ENCODE data around the gene WDR82. TPM values are rescaled to one million over a fixed set of nuclear protein-coding genes. Genes with fewer than 3 reads are reported as not detected.

Gene WDR82
- total RNA-seq, 1 donor from 2014 or later, result 57.4 TPM

GRCh38 chr3:52246728-52247408, 31.6 kb downstream of the WDR82 start:
- peaks cover 44% of the 10 kb centered on the region for H4K20me1 ChIP-seq (ENCODE audit: insufficient read depth, low read length)
- H3K27ac ChIP-seq (ENCODE audit: low read depth, low read length), result no peak overlapping the region
- H3K27me3 ChIP-seq (ENCODE audit: insufficient read depth, low read length), result no peaks in the 10 kb centered on the region
- H3K36me3 ChIP-seq (ENCODE audit: insufficient read depth, low read length), result peaks cover 17% of the 10 kb centered on the region
- Mint-ChIP-seq H3K27me3 (ENCODE audit: low read depth, unreplicated experiment) (no peaks in the 10 kb centered on the region), H3K9me3 (ENCODE audit: unreplicated experiment) (peaks cover 5% of the 10 kb centered on the region), H3K27ac (ENCODE audit: unreplicated experiment) (peak overlapping the region; percentile 4), H3K36me3 (ENCODE audit: low read depth, unreplicated experiment) (peaks cover 20% of the 10 kb centered on the region), H3K4me1 (ENCODE audit: low read depth, unreplicated experiment) (peaks cover 6% of the 10 kb centered on the region), H3K4me3 (ENCODE audit: unreplicated experiment) (peak overlapping the region; percentile 77)
- peaks cover 20% of the 10 kb centered on the region for H3K4me1 ChIP-seq (ENCODE audit: insufficient read depth, low read length)
- FAIRE-seq (no peak), DNase-seq (ENCODE audit: low read depth) (no peak)
- H3K4me3 ChIP-seq (ENCODE audit: insufficient read depth, low read depth, low read length), result no peak overlapping the region
- no peaks in the 10 kb centered on the region for H3K9me3 ChIP-seq (ENCODE audit: insufficient read depth, low read depth, low read length)
- TF ChIP-seq EZH2 (IDR thresholded peaks at IDR 0.05; ENCODE audit: insufficient read depth, low read length), result no peak
- TF ChIP-seq CTCF (IDR thresholded peaks at IDR 0.05; ENCODE audit: insufficient read depth, low read depth, low read length), result no peak
- no peak overlapping the region for H2AFZ ChIP-seq (ENCODE audit: low read depth, low read length)
- peaks cover 5% of the 10 kb centered on the region for H3K79me2 ChIP-seq (ENCODE audit: insufficient read depth, low read length)
- no peak overlapping the region for H3K9ac ChIP-seq (ENCODE audit: low read length)
- peak overlapping the region; percentile 92 for H3K4me2 ChIP-seq (ENCODE audit: low read length)

DNA sequence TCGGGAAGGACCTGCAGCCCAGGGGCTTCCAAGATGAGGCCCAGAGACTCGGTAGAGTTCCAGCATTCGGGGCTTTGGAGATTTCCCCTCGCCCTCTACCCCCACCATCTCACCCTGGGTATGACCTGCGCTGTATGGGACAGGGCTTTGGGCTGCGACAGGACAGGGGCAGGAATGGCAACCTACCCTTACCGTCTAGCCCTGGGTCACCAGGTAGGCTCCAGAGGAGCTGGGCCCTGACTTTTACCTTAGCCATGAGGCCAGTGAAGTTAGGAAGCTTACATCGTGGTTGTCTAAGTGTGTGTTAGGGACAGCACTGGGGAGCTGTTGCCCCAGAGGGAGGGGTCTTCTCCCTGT, 32.2 kb downstream of the WDR82 start:
- peak overlapping the region; percentile 92 for H3K4me2 ChIP-seq (ENCODE audit: low read length)
- H3K27me3 Mint-ChIP-seq (ENCODE audit: low read depth, unreplicated experiment), result no peaks in the 10 kb centered on the region
- peaks cover 20% of the 10 kb centered on the region for H3K36me3 Mint-ChIP-seq (ENCODE audit: low read depth, unreplicated experiment)
- H3K79me2 ChIP-seq (ENCODE audit: insufficient read depth, low read length), result peaks cover 5% of the 10 kb centered on the region
- peak overlapping the region; percentile 61 for H3K4me3 ChIP-seq (ENCODE audit: insufficient read depth, low read depth, low read length)
- peaks cover 37% of the 10 kb centered on the region for H4K20me1 ChIP-seq (ENCODE audit: insufficient read depth, low read length)
- H3K27ac ChIP-seq (ENCODE audit: low read depth, low read length), result no peak overlapping the region
- peak overlapping the region; percentile 74 for H3K9ac ChIP-seq (ENCODE audit: low read length)
- peaks cover 13% of the 10 kb centered on the region for H3K36me3 ChIP-seq (ENCODE audit: insufficient read depth, low read length)
- DNase-seq (ENCODE audit: low read depth) (no peak), FAIRE-seq (no peak)
- H3K4me3 Mint-ChIP-seq (ENCODE audit: unreplicated experiment), result peak overlapping the region; percentile 77
- H3K27me3 ChIP-seq (ENCODE audit: insufficient read depth, low read length), result no peaks in the 10 kb centered on the region
- H3K4me1 Mint-ChIP-seq (ENCODE audit: low read depth, unreplicated experiment), result peaks cover 7% of the 10 kb centered on the region
- no peaks in the 10 kb centered on the region for H3K9me3 ChIP-seq (ENCODE audit: insufficient read depth, low read depth, low read length)
- peak overlapping the region; percentile 75 for H3K27ac Mint-ChIP-seq (ENCODE audit: unreplicated experiment)
- peaks cover 7% of the 10 kb centered on the region for H3K9me3 Mint-ChIP-seq (ENCODE audit: unreplicated experiment)
- TF ChIP-seq EZH2 (IDR thresholded peaks at IDR 0.05; ENCODE audit: insufficient read depth, low read length), result no peak
- no peak for TF ChIP-seq CTCF (IDR thresholded peaks at IDR 0.05; ENCODE audit: insufficient read depth, low read depth, low read length)
- peak overlapping the region; percentile 67 for H2AFZ ChIP-seq (ENCODE audit: low read depth, low read length)
- H3K4me1 ChIP-seq (ENCODE audit: insufficient read depth, low read length), result peaks cover 20% of the 10 kb centered on the region
